Fibroblast of gingiva (primary cell): ENCODE data around the gene ASTL.
"Not testable (repeated sequence)": the region's sequence is repeated elsewhere in the genome, so short reads cannot be mapped to it uniquely, and the experiment has no call there.

Experiments used
- DNase-seq: peaks from one replicate; pipeline ENCODE4 v3.0.0-alpha.2; 2011; ENCODE audit warnings: low read depth

ASTL gene

DNA sequence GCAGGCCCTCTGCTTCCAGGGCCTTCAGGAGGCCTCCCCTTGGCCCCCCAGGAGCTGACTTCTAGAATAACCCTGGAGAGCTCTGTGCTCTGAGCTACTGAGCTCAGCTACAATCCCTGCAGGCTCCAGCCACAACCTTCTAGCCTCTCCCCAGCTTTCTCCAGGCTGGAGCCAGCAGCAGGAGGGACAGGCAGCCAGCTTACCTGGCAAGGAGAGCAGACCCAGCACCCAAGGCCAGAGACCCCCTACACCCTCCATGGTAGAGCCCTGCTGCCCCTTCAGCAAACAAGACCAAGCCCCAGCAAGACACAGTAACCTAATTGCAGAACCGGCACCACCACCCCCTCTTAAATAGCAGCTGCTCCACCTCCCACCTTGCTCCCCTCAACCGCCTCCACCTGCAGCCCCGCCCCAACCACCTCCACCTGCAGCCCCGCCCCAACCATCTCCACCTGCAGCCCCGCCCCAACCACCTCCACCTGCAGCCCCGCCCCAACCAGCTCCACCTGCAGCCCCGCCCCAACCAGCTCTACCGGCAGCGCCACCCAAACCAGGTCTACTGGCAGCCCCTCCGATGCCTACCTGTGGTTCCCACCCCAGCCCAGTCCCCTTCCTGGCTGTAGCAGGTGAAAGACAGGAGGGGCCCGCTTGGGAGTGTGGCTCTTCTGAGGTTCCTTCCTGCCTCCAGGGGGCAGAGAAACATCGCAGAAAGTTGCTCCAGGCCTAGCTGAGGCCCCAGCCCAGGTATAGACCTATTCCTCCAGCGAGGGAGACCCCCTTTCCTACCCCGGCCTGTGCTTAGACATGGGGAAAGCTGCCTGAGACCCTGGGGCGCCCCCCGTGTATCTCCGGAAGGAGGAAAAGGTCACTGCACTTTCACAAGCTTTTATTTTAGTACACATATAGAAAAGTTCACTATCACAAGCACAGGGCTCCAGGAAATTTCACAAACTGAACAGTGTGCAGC, at the start of gene ASTL:
TSS of gene ASTL (minus strand) at position 324 of the 967 bp plus-strand sequence. CDS start at position 258, 66 bp downstream.
- peak; percentile 13 for DNase-seq

DNA sequence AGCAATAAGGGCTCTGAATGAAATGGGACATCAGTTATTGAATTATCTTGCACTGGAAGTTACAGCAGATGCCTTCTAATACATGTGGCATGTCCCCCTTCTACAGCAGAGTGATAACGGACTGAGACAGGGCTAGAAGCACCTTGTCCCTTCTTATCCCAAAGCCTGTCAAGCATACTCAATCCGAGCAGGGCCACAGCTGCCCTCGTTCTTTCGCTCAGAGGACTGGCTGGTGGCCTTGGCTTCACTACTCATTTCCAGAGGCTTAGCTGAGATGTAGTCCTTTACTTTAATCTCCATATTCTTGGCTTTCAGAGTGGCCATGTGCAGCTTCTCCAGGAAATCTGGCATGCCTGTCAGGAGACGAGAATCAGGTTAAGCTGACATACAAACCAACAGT, 48.3 kb upstream of the ASTL start:
- DNase-seq: no peak

- DNase-seq: no peak
These were observed 47.2 kb upstream of the ASTL start for GRCh38 chr2:96185516-96185915.

GRCh38 chr2:96184989-96185388, 46.7 kb upstream of the ASTL start:
- DNase-seq: no peak

GRCh38 chr2:96184188-96184587, 45.9 kb upstream of the ASTL start:
- no peak for DNase-seq

DNA sequence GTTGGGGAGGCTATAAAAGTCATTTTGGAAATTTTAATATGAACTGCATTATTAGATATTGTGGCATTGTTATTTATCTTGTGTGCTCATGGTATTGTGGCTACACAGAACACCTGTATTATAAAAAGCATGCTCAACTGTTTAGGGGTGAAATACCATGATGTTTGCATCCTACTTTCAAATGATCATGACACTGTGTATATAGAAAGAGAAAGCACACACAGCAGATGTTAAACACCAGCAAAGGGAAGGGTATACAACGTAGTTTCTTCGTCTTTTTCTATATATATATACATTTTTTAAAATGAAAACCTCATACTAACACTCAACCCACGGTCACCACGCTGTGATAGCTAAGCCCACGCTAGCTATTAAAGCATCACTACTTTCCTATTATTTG, 43.2 kb upstream of the ASTL start:
- no peak for DNase-seq

GRCh38 chr2:96180521-96180920, 42.2 kb upstream of the ASTL start:
- no peak for DNase-seq

DNA sequence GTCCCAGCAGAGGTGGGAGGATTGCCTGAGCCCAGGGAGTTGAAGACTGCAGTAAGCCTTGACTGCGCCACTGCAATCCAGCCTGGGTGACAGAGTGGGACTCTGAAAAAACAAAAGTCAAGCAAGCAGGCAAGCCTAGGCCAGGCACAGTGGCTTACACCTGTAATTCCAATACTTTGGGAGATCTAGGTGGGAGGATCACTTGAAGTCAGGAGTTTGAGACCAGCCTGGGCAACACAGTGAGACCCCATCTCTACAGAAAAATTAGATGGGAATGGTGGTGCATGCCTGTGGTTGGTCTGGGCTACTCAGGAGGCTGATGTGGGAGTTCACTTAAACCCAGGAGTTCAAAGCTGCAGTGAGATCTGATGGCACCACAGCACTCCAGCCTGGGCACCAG, 41.7 kb upstream of the ASTL start:
- no peak for DNase-seq

DNA sequence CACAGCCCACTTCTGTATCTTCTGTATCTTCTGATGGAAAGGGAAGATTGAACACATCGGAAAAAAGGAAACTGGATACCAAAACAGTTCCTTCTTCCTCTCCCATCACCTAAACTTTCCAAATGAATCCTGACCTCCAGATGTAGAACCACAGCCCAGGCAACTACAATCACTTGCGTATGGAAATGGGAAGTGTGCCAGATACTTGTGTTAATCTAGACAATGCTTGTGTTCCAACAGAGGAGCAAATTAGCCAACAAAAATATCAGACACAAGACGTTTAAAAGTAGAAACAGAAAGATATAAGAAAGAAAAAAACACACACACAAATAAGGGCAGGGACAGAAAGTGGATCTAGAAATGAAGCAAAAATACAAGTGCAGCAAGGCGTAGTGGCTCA, 38.4 kb upstream of the ASTL start:
- DNase-seq: peak; percentile 54

- DNase-seq: peak; percentile 58
These were observed 37.6 kb upstream of the ASTL start for GRCh38 chr2:96175951-96176350.

- peak; percentile 27 for DNase-seq
These were observed 36.2 kb upstream of the ASTL start for GRCh38 chr2:96174251-96175144.

DNA sequence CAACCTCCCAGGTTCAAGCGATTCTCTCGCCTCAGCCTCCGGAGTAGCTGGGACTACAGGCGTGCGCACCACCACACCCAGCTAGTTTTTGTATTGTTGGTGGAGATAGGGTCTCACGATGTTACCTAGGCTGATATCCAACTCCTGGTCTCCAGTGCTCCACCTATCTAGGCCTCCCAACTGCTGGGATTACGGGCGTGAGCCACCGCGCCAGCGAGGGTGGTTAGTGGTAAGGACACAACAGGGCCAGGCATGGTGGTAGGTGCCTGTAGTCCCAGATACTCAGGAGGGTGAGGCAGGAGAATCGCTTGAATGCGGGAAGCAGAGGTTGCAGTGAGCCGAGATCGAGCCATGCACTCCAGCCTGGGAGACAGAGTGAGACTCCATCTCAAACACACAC, 33.5 kb upstream of the ASTL start:
- DNase-seq: no peak

DNA sequence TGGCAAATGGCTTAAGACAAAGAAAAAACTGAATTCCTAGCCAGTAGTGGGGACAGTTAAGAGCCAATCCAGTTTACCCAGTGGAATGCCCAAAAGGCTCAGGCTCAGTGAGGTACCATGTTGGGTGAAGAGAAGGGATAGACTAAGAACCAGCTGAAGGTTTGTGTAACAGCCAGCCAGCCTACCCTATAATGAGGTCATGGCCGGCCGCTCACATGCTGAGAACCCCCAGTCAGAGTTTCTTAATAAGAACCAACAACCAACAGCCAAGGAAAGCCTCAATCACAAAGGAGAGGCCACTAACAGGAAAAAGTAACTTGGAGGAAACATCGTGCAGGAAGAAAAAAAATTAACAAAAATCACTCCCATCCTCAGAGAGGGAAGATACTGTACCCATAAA, 32.3 kb upstream of the ASTL start:
- no peak for DNase-seq

- no peak for DNase-seq
These were observed 31.7 kb upstream of the ASTL start for GRCh38 chr2:96169868-96170507.

DNA sequence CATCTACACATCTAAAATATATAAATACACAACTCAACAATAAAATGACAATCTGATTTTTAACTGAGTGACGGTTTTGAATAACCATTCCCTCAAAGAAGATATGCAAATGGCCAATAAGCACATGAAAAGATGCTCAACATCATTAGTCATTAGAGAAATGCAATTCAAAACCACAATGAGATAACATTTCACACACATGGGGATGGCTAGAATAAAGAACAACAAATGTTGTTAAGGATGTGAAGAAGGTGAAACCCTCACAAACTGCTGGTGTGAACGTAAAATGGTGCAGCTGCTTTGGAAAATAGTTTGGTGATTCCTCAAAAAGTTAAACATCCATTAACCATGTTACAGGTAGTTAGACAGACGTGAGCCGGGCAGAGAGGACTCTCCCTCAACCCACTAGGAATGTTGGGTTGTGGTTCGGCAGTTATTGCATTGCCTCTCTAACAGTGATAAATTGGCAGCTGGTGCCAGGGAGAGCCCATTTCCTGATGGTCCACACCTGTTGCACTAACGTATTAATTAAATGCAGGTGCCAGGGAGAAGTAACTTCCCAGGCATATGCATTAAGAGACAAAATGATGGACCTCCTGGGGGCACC, 29.2 kb upstream of the ASTL start:
- DNase-seq: no peak

DNA sequence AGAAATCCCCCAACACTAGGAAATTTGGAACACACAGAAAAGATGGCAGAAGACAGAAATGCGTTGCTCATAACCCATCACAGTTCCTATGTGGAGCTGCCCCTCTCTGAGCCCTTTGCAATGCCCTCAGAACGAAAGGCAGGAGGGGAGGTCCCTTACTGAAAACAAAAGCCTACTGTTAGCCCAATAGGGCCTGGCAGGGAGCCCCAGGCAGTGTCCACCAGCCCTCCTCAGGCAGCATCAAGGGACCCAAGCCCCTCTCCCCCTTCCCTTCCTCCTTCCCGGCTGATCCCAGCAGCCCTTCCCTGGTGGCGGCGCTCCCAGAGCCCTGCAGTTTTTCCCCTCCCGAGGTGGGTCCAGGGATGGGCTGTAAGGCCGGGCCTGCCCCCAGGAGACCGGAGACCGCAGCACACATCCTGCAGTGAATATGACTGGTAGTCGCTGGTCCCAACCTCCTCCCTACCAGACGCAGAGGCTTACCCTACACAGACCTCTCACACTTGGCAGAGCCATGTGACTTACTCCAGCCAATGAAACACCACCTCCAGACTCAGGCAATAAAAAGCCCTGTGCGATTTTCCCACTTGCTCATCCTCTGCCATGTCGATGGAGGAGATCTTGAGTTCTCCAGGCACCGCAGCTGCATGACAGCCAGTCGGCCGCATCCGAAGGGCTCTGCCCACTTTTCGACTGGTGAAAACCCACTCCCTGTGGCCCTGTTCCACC, 26.3 kb upstream of the ASTL start:
- DNase-seq: no peak

GRCh38 chr2:96163768-96164429, 25.6 kb upstream of the ASTL start:
- DNase-seq: no peak

- DNase-seq: no peak
These were observed 25.1 kb upstream of the ASTL start for GRCh38 chr2:96163415-96163767.

DNA sequence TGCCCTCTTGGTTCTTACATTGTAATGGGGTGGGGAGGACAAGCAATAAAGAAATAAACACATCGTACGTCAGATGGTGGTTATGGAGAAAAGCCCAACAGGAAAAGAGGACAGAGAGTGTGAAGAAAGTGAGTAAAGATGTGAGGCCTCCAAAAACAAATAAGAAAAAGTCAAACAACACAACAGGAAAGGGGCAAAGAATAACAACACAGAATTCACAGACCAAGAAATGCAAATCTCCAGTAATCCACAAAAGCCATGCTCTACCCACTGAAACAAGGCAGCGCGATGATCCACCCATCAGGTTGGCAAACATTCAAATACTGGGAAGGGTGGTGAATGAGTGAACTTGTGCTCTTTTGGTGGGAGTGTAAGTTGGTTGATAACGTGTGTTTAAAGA, 23.6 kb upstream of the ASTL start:
- no peak for DNase-seq

DNA sequence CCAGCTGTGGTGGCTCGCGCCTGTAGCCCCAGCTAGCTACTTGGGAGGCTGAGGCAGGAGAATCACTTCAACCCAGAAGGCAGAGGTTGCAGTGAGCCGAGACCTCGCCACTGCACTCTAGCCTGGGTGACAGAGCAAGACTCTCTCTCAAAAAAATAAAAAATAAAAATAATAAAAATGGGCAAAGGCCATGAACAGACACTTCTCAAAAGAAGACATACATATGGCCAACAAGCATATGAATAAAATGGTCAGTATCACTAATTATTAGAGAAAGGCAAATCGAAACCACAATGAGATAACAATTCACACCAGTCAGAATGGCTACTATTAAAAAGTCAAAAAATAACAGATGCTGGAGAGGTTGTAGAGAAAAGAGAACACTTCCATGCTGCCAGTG, 22.1 kb upstream of the ASTL start:
- DNase-seq: not testable (repeated sequence)
